Measurements from ENCODE around the gene CHMP2A.

CHMP2A gene

DNA sequence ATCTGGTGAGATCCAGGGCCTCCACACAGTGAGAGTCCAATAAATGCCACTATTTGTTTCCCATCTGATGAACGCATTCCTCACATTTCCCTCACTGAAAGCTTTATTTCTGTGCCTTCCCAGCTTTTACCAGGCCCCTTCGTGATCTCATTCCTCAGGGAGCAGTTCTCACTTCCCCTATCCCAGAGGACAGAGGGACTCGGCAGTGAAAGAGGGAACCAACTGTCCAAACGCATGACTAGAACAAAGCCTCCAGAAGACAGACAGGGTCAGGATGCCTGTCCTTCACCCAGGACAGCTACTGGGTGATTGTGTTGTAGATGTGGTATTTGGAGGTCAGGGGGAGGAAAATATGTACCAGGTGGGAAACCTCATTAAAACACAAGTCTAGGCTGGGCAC, 33.3 kb downstream of the CHMP2A start:
- no peak overlapping the region for H3K4me3 ChIP-seq (ENCODE audit: low read depth, low read length)
- TF ChIP-seq, protein P1, sequence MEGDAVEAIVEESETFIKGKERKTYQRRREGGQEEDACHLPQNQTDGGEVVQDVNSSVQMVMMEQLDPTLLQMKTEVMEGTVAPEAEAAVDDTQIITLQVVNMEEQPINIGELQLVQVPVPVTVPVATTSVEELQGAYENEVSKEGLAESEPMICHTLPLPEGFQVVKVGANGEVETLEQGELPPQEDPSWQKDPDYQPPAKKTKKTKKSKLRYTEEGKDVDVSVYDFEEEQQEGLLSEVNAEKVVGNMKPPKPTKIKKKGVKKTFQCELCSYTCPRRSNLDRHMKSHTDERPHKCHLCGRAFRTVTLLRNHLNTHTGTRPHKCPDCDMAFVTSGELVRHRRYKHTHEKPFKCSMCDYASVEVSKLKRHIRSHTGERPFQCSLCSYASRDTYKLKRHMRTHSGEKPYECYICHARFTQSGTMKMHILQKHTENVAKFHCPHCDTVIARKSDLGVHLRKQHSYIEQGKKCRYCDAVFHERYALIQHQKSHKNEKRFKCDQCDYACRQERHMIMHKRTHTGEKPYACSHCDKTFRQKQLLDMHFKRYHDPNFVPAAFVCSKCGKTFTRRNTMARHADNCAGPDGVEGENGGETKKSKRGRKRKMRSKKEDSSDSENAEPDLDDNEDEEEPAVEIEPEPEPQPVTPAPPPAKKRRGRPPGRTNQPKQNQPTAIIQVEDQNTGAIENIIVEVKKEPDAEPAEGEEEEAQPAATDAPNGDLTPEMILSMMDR (IDR thresholded peaks at IDR 0.05; ENCODE audit: low read depth, low read length, missing control alignments), result no peak
- DNase-seq (ENCODE audit: low read depth), result no peak

DNA sequence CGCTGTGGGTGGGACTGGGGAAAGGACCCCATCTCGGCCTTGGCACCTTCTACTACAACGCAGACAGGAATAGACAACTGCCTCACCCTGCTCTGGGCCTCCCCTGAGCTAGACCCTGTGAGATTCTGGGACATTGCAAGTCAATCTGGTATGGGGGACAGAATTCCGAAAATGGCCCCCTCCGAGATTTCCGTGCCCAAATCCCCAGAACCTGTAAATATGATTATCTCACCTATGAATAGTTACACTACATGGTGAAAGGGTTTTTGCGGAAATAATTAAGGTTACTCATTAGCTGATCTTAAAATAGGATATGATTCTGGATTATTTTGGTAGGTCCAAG, 34.7 kb downstream of the CHMP2A start:
- DNase-seq (ENCODE audit: low read depth), result no peak
- TF ChIP-seq, protein P1 (IDR thresholded peaks at IDR 0.05; ENCODE audit: low read depth, low read length, missing control alignments), result no peak
- H3K4me3 ChIP-seq (ENCODE audit: low read depth, low read length), result peak overlapping the region; percentile 70

DNA sequence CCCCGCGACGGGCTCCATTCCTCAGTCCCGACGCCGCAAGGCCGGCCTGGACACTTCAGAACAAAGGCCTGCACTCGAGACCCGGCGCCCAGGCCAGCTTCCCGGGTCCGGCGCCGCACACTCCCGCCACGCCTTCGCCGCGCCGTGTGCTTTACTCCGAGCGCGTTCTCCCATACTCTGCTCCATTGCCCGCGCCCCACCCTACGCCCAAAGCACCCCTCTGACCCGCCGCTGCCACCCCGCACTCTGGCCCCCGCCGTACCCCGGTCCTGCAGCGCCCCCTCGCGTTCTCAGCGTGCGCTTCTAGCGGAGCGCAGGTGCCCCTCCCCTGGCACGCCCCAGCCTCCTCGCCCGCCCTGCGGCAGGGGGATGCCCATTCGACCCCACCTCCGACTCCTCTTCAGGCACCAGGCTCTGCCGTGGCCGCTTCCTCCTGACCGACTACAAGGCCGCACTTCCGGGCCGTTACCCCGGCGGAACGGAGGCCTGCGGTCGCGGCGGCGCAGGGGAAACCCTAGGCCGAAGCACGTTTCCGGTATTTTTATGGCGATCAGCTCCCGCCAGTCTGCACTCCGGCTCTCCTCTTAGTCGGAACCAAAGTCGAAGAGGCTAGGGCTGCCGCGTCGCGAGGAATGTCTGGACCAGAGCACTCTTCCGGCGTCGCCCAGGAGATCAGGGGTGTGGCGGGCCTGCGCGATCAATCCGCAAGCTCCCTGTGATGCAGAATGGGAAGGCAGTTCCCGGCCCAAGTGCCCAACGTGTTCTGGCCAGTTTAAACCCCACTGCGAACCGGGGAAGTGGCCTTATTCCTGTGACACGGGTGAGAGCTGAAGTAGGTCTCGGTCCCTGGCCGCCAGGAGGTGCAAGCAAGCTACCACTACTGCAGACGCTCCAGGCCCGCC, 35.3 kb downstream of the CHMP2A start, which contains the start of gene ZBTB45:
TSS of gene ZBTB45 (minus strand) at position 456 of the 902 bp plus-strand sequence. CDS start 2,137 bp downstream, outside the sequence.
- H3K4me3 ChIP-seq (ENCODE audit: low read depth, low read length), result peak within 1 kb of the TSS; percentile 70
- TF ChIP-seq, protein P1 (IDR thresholded peaks at IDR 0.05; ENCODE audit: low read depth, low read length, missing control alignments), result peak; percentile 77
- DNase-seq (ENCODE audit: low read depth), result peak; percentile 92

DNA sequence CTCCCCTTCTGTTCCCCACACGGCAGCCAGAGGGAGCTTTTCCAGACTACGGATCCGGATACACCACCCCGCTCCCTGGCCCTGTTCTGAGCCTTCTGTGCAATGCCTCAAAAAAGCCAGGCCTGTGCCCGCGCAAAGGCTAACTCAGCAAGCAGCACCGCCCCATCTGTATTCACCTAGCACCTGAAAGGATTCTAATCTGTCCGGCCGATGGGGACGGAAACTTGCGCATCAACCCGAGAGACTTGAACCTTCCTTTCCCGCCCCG, 35.9 kb downstream of the CHMP2A start:
- TF ChIP-seq, protein P1 (IDR thresholded peaks at IDR 0.05; ENCODE audit: low read depth, low read length, missing control alignments), result peak; percentile 55
- peak overlapping the region; percentile 70 for H3K4me3 ChIP-seq (ENCODE audit: low read depth, low read length)
- no peak for DNase-seq (ENCODE audit: low read depth)

DNA sequence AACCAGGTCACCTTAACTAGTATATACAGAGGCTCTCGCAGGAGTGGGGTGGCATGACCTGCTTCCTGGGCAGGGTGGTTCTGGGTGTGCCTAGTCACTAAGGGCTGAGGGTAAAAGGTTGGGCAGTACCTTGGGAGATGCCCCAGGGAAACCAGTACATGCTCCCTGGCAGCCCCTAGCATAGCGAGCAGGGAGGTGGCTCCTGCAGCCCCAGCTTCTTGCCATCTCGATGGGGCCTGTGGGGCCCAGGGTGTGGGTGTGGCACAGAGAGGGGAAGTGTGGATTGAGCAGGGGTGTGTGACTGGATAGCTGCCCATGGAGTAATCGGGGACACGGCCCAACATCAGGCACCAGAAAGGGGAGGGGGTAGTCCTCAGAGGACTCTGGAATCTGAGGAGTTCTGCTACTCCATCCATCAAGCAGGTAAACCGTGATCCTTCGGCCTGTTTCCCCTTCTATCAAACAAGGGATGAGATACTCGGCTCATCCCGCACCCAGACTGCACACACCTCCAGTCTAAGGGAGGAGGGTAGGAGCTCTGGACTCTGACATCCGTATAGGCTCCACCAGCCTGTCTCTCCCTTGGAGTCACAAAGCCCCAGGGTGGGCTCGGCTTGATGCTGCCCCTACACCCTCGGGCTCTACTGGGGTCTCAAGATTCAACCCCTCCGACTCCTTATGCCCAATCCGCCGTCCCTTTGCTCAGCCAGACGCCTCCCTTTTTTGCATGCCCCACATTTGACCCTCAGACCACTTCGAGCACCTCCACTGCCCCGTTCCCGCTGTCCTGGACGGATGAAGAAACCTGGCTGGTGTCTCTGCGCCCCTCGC, 36.4 kb downstream of the CHMP2A start:
- no peak for DNase-seq (ENCODE audit: low read depth)
- peak overlapping the region; percentile 70 for H3K4me3 ChIP-seq (ENCODE audit: low read depth, low read length)
- TF ChIP-seq, protein P1 (IDR thresholded peaks at IDR 0.05; ENCODE audit: low read depth, low read length, missing control alignments), result no peak

DNA sequence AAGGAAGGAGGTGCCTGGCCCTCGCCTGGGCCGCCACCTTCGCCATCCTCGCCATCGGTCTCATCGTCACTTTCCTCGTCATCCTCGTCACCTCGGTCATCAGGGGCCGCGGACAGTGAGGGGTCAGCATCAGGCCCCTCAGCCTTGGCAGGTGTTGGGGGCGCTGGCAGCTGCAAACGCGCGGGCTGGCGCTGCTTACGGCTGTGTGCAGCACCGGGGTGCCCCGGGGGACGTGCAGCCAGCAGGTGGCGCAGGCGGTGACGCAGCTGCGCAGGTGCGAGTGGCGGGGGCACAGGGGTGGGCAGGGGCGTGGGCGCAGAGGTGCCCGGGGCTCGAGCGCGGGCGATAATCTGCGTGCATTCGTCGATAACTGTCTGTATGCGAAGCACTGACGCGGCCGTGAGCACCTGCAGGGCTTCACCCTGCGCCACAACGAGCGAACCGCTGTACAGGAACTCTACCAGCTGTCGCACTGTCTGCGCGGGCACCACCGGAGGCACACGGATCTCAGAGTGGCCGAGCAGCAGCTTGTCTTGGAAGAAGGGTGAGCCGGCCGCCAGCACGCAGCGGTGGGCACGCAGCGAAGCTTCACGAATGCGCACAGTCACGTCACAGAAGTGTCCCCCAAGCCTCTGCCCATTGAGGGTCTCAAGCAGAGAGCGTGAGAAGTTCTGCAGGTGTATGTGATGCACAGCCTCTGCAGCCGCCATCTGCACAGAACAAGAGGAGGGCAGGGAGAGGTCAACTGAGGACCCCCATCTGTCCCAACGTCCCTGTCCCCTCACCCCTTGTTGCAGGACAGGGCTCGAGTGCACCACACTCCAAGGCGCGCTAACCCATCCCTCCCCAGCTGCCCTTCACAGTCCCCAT, 37.7 kb downstream of the CHMP2A start:
- H3K4me3 ChIP-seq (ENCODE audit: low read depth, low read length), result no peak overlapping the region
- TF ChIP-seq, protein P1 (IDR thresholded peaks at IDR 0.05; ENCODE audit: low read depth, low read length, missing control alignments), result no peak
- no peak for DNase-seq (ENCODE audit: low read depth)
